ENCODE results near the gene DDR1.

DNA sequence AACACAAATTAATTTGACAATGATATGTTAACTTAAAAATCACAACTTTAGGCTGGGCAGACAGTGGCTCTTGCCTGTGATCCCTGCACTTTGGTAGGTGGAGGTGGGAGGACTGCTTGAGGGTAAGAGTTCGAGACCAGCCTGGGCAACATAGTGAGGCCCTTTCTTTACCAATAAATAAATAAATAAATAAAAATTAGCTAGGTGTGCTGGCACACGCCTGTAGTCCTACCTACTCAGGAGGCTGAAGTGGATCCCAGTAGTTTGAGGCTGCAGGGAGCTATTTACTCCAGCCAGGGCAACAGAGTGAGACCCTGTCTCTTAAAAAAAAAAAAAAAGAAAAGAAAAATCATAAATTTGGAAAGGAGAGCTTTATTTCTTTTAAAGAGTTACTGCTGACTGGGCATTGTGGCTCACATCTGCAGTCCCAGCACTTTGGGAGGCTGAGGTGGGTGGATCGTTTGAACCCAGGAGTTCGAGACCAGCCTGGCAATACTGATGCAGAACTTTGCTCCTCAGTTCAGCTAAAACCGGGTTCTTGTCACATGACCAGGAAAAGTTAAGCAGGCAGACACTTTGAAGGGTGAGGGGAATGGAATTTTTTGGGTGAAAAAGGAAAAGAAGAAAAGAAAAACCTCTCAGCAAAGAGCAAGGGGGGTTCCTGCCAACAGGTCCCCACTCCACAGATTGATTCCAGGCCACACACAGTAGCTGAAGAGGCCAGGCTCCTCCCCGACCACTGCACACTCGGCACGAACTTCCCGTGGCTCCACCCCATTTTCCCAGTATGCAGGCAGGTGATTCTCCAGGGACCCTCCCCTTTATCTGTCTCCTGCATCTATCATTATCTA lies 44.0 kb upstream of the DDR1 start:
- no peak for TF ChIP-seq POLR2AphosphoS5 (IDR thresholded peaks at IDR 0.05; ENCODE audit: borderline replicate concordance, low read depth, low read length)
- no peak for TF ChIP-seq EZH2 (IDR thresholded peaks at IDR 0.05)
- TF ChIP-seq FOXP2 (optimal IDR thresholded peaks at IDR 0.05; ENCODE audit: control extremely low read depth, extremely low read length, insufficient read depth) = no peak
